Dedifferentiated amniotic fluid mesenchymal stem cell (primary cell): ENCODE results near the gene CEBPG.

ENCODE experiments used
- DNase-seq: peaks from one replicate; pipeline ENCODE4 v3.0.0-alpha.2; 2016; ENCODE audit errors: extremely low spot score

The CEBPG gene

GRCh38 chr19:33407140-33407551 is 33.6 kb downstream of the CEBPG start:
- DNase-seq, result no peak

- no peak for DNase-seq
Observed at GRCh38 chr19:33407716-33408115, 34.2 kb downstream of the CEBPG start.

DNA sequence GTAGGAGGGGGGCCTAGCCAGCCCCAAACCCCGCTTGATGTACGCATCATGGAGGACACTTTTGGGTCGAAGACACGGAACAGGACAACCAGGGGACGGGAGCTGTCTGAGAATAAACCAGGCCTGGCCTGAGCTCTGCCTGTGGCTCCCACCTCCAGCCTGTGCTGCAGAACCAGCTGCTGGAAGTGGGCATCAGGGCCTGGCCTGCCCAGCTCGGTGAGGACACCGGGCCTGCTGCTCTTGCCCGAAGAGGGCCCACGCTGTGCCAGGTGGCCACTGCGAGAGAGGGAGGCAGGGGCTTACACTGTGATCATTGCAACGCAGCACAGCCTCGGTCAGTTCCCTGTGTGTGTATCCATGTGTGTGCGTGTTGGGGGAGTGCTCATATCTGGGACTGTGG is 34.6 kb downstream of the CEBPG start:
- DNase-seq, result no peak

- DNase-seq, result no peak
Observed at GRCh38 chr19:33408538-33409434, 35.3 kb downstream of the CEBPG start.

DNA sequence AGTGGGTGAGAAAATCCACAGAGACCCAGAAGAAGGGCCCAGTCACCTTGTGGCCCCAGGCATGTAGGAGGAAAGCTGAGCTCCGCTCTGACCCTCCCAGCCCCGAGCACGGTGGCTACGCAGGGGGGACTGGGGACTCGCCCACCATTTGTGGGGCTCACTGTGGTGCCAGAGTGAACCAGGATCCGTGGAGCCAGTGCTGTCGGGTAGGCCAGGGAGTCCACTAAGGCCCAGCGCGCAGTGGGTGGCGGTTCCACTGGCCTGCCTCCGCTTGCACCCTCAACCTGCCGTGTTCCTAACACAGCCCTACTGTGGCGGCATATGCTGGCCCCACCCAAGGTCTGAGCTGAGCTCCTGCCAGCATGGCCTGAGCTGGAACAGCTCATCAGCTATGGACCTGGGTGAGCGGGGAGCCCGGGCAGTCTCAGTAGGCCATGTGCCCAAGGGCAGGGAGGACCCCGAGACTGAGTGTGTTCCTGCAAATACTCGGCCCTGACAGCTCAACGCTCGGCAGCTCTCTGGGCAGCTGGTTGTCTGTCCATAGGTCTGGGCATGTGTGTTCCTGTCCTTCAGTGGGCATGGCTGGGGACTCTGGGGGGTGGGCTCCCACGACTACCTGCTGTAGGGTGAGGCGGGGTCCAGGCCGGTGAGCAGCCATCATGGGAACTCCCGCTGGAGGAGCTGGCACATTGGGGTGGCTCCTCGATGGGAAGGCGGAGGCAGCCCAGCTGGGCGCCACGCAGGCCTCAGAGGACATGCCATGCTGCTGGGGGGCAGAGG is 36.6 kb downstream of the CEBPG start:
- DNase-seq, result no peak

- no peak for DNase-seq
Observed at GRCh38 chr19:33410915-33411401, 37.4 kb downstream of the CEBPG start.

- no peak for DNase-seq
Observed at GRCh38 chr19:33411621-33412180, 38.2 kb downstream of the CEBPG start.

GRCh38 chr19:33412601-33413425 is 39.3 kb downstream of the CEBPG start:
- DNase-seq, result no peak

DNA sequence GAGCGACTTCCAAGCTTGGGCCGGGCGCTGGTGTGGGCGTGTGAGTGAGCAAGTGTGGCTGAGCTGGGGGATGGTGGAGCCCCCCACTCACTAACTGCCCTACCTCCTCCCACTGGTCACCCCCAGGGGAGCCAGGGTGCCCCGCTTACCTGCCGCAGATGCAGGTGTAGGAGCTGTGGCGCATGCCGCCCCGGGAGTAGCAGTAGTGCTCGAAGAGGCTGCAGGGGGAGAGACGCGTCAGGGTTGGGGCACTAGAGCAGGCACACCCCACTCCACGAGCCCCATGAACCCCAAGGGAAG is 39.9 kb downstream of the CEBPG start:
- no peak for DNase-seq

DNA sequence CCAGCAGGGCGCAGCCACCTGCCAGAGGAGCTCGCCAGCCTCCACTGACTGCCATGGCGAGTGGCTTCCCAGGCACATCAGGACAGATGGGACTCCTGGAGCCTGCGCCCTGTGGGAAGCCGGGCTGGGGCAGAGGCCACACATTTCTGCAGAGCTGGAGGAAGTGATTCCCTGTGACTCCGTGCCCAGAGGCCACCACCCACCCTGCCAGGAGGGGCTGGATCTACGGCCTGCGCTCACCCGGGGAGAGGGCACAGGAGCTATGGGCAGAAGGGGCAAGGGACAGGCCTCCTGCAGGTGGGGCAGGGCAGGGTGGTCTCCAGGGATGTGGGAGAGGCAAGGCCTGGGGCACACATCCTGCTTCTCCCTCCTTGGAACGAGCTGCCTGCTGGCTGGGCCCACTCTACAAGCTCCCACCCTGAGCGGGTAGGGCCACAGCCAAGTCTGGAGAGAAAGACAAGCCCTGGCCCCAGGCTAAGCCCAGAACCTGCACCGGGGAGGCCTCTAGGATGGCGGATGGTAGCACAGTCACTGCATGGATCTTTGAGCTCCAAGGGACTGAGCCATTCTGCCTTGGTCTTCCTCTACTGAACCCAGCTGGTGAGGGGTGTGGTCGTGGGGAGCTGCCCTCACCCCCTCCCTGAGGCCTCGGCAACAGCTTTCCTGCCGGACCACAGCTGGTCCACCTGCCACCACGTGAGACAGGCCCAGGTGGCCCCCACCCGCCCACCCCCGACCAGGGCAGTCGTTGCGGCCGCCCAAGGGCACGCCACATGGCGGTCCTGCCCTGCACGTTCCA is 40.6 kb downstream of the CEBPG start:
- no peak for DNase-seq

DNA sequence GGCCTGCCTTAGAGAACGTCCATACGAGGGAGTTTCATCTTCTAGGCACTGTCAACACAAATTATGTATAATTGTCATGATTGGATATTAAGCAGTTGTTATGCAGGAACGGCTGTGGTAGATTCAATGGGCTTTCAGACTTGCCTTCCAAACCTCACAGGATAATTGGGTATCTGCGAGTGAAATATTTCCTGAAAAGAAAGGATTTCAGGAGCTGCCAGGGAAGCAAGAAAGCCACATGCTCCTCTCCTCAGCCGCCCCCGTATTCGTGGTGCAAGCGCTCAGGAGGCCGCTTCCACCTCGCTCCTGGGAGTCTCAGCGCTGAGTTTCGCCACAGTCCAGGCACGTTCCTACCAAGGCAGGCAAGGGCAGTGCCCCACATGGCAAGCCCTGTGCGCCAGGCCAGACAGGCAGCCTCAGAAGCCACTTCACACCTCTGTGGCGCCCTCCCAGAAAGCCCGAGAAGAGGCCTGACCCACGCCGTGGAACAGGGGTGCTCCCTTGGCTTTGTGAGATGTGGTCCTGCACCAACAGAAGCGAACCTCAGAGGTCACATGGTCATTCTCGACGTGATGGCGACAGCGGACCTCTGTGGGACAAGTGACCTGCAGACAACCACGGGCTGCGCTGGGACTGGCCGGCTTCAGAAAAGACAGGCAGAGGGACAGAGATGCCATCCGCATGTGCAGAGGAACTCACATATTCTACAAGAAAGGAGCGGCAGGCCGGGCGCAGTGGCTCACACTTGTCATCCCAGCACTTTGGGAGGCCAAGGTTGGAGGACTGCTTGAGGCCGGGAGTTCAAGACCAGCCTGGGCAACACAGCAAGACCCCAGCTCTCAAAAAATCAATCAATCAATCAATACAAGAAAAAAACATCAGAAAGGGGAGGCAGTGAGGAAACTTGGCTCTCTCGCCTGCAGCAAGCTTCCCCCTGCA is 41.4 kb downstream of the CEBPG start:
- no peak for DNase-seq

- no peak for DNase-seq
Observed at GRCh38 chr19:33416307-33417215, 43.1 kb downstream of the CEBPG start.

- DNase-seq, result no peak
Observed at GRCh38 chr19:33417751-33418150, 44.2 kb downstream of the CEBPG start.

DNA sequence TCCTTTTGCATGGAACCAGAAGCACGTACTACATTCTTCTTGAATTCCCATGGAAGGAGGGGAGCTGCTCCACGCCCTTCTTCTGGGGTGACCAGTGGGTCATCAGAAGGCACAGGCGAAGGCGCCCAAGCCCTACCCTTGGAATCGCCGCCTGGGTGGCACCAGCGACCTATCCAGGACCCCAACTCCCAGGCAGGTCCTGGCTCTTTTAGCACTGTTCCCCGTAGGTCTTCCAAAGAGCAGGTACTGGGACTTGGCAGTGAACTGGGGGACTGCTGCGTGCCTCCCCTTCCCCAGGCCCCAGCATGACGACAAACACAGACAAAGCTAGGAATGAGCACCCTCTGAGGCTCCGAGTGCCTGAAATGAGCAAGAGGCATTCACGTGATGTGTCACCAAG is 45.0 kb downstream of the CEBPG start:
- no peak for DNase-seq

- DNase-seq, result no peak
Observed at GRCh38 chr19:33418871-33419787, 45.6 kb downstream of the CEBPG start.

- DNase-seq, result no peak
Observed at GRCh38 chr19:33419788-33420130, 46.2 kb downstream of the CEBPG start.

DNA sequence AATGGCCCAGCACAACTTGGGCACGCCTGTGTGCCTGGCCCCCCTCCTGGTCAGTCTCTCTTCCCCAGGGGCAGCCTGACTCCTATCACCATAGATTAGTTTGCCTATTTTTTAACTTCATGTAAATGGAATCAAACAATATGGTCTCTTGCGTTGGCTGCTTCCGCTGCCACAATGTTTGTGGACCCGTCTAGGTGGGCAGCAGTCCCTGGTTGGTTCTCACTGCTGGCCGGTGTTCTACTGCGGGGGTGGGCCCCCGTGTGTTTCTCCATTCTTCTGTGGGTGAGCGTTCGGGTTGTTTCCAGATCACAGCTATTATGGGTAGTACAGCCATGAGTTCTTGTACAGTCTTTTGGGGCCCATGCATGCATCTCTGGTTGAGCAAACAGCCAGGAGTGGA is 47.3 kb downstream of the CEBPG start:
- no peak for DNase-seq

- no peak for DNase-seq
Observed at GRCh38 chr19:33421368-33421767, 47.9 kb downstream of the CEBPG start.
